Measurements from ENCODE around the gene CACNG3. TPM values are rescaled to one million over a fixed set of nuclear protein-coding genes. Genes with fewer than 3 reads are reported as not detected.

The CACNG3 gene
- total RNA-seq, 1 donor from 2014 or later: not detected

GRCh38 chr16:24258791-24259190 lies 2.7 kb downstream of the CACNG3 start:
- Histone ChIP-seq H3K4me1 (no peaks in the 10 kb centered on the region), H3K36me3 (no peaks in the 10 kb centered on the region), H3K27me3 (peaks cover 5% of the 10 kb centered on the region), H3K27ac (no peak overlapping the region), H3K4me3 (no peak overlapping the region), H3K9me3 (no peaks in the 10 kb centered on the region)
- TF ChIP-seq POLR2A (IDR thresholded peaks at IDR 0.05): no peak
- TF ChIP-seq POLR2AphosphoS5 (IDR thresholded peaks at IDR 0.05; ENCODE audit: insufficient read depth in 1 of 2, low read depth in 1 of 2): no peak
- TF ChIP-seq, protein P1, sequence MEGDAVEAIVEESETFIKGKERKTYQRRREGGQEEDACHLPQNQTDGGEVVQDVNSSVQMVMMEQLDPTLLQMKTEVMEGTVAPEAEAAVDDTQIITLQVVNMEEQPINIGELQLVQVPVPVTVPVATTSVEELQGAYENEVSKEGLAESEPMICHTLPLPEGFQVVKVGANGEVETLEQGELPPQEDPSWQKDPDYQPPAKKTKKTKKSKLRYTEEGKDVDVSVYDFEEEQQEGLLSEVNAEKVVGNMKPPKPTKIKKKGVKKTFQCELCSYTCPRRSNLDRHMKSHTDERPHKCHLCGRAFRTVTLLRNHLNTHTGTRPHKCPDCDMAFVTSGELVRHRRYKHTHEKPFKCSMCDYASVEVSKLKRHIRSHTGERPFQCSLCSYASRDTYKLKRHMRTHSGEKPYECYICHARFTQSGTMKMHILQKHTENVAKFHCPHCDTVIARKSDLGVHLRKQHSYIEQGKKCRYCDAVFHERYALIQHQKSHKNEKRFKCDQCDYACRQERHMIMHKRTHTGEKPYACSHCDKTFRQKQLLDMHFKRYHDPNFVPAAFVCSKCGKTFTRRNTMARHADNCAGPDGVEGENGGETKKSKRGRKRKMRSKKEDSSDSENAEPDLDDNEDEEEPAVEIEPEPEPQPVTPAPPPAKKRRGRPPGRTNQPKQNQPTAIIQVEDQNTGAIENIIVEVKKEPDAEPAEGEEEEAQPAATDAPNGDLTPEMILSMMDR (IDR thresholded peaks at IDR 0.05): no peak
- no peak for DNase-seq (ENCODE audit: extremely low spot score in 2 of 2)
- intact Hi-C loops (cut with DNase I): no loop called here

- no peaks in the 10 kb centered on the region for H3K27me3 ChIP-seq
- TF ChIP-seq POLR2AphosphoS5 (IDR thresholded peaks at IDR 0.05; ENCODE audit: insufficient read depth in 1 of 2, low read depth in 1 of 2): no peak
- TF ChIP-seq, protein P1 (IDR thresholded peaks at IDR 0.05): no peak
- TF ChIP-seq POLR2A (IDR thresholded peaks at IDR 0.05): no peak
- intact Hi-C loops (cut with DNase I): no loop called here
Observed at GRCh38 chr16:24262816-24263215, 6.7 kb downstream of the CACNG3 start.

GRCh38 chr16:24270721-24271442 lies 14.7 kb downstream of the CACNG3 start:
- H3K27me3 ChIP-seq: no peaks in the 10 kb centered on the region
- H3K4me1 ChIP-seq: no peaks in the 10 kb centered on the region
- no peak overlapping the region for H3K4me3 ChIP-seq
- no peak for DNase-seq (ENCODE audit: extremely low spot score in 2 of 2)
- TF ChIP-seq, protein P1 (IDR thresholded peaks at IDR 0.05): no peak
- TF ChIP-seq POLR2A (IDR thresholded peaks at IDR 0.05) (no peak), POLR2AphosphoS5 (IDR thresholded peaks at IDR 0.05; ENCODE audit: insufficient read depth in 1 of 2, low read depth in 1 of 2) (no peak)
- H3K9me3 ChIP-seq: no peaks in the 10 kb centered on the region
- H3K36me3 ChIP-seq: no peaks in the 10 kb centered on the region
- H3K27ac ChIP-seq: no peak overlapping the region
- intact Hi-C loops (cut with DNase I): no loop called here

More at GRCh38 chr16:24262816-24263215, 6.7 kb downstream of the CACNG3 start:
- H3K4me3 ChIP-seq: no peak overlapping the region
- DNase-seq (ENCODE audit: extremely low spot score in 2 of 2): no peak
- H3K27ac ChIP-seq: no peak overlapping the region
- no peaks in the 10 kb centered on the region for H3K9me3 ChIP-seq
- H3K4me1 ChIP-seq: no peaks in the 10 kb centered on the region
- H3K36me3 ChIP-seq: no peaks in the 10 kb centered on the region

- Histone ChIP-seq H3K9me3 (no peaks in the 10 kb centered on the region), H3K4me3 (no peak overlapping the region), H3K36me3 (no peaks in the 10 kb centered on the region), H3K27ac (no peak overlapping the region), H3K27me3 (no peaks in the 10 kb centered on the region), H3K4me1 (no peaks in the 10 kb centered on the region)
- intact Hi-C loops (cut with DNase I): no loop called here
- no peak for TF ChIP-seq POLR2AphosphoS5 (IDR thresholded peaks at IDR 0.05; ENCODE audit: insufficient read depth in 1 of 2, low read depth in 1 of 2)
- TF ChIP-seq, protein P1 (IDR thresholded peaks at IDR 0.05): no peak
- TF ChIP-seq POLR2A (IDR thresholded peaks at IDR 0.05): no peak
- no peak for DNase-seq (ENCODE audit: extremely low spot score in 2 of 2)
Observed at GRCh38 chr16:24272379-24272778, 16.2 kb downstream of the CACNG3 start.

GRCh38 chr16:24273508-24274182 lies 17.5 kb downstream of the CACNG3 start:
- no peak for DNase-seq (ENCODE audit: extremely low spot score in 2 of 2)
- TF ChIP-seq POLR2A (IDR thresholded peaks at IDR 0.05) (no peak), POLR2AphosphoS5 (IDR thresholded peaks at IDR 0.05; ENCODE audit: insufficient read depth in 1 of 2, low read depth in 1 of 2) (no peak)
- TF ChIP-seq, protein P1 (IDR thresholded peaks at IDR 0.05): no peak
- H3K36me3 ChIP-seq: no peaks in the 10 kb centered on the region
- H3K4me3 ChIP-seq: no peak overlapping the region
- H3K27me3 ChIP-seq: no peaks in the 10 kb centered on the region
- no peaks in the 10 kb centered on the region for H3K4me1 ChIP-seq
- H3K9me3 ChIP-seq: no peaks in the 10 kb centered on the region
- intact Hi-C loops (cut with DNase I): no loop called here
- H3K27ac ChIP-seq: no peak overlapping the region
